ENCODE results near the gene SPATA7.

Gene SPATA7

DNA sequence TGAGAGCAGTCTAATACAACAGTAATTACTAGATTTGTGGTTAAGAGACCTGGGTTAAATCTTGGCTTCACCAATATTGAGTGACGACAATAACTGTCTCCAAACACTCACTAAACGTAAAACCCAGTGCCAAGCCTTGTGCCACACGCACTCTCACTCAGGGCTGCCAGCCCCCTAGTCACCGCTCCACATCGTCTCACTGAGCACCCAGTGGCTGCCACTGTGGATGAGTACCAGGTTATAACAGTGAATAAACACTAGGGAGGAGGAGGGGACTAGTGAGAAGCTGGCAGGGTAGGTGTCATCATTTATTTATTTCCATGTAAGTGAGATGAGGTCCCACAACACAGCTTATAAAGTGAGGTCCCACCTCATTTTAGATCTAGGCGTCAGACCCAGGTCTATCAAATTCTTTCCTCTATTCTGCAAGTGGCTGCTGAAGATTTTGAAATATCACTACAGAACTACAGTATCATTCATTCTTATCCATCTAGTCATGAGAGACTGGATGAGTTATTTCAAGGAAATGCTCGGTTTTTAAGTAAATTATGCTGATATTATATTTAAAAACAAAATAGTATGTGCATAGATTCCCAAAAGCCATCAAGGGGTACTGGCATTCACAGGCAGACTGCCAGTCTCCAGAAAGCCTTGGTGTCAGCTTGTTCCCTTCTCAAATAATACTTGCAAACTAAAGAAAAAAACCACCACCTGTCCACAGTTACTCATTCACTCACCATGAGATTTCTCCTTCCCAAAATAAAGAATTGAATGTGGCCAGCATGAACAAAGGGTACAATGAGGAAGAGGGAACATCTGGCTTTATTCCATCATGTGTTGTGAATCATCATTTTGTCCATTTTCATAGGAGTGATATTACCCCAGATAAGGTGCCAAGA lies 85.3 kb downstream of the SPATA7 start:
- DNase-seq (ENCODE audit: insufficient read length) (no peak), FAIRE-seq (no peak)
- TF ChIP-seq TAF1 (IDR thresholded peaks at IDR 0.05; ENCODE audit: borderline replicate concordance, low read depth, low read length), result no peak
- TF ChIP-seq POLR2AphosphoS5 (IDR thresholded peaks at IDR 0.05; ENCODE audit: low read depth, low read length), result no peak
- no peak for TF ChIP-seq POLR2A (IDR thresholded peaks at IDR 0.05; ENCODE audit: low read depth, low read length)

DNA sequence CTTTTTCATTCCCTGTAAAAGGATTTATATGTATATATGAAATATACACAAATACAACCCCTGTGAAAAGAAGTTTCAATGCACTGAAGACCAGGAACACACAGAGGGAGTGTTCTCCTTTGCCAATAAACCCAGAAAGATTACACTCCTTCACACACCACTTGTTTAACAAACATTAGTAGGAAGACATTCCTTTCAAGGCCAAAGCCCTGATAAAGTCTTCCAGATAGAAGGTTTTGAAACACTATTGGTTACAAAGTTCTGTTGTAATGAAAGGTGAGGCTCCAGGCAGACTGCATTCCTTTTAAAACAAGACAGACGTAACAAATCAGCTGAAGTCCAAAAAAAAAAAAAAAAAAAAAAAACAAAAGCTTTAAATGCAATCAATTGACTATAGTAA lies 88.3 kb downstream of the SPATA7 start:
- DNase-seq (ENCODE audit: insufficient read length), result no peak
- FAIRE-seq, result no peak
- TF ChIP-seq POLR2AphosphoS5 (IDR thresholded peaks at IDR 0.05; ENCODE audit: low read depth, low read length) (no peak), TAF1 (IDR thresholded peaks at IDR 0.05; ENCODE audit: borderline replicate concordance, low read depth, low read length) (no peak), POLR2A (IDR thresholded peaks at IDR 0.05; ENCODE audit: low read depth, low read length) (no peak)

DNA sequence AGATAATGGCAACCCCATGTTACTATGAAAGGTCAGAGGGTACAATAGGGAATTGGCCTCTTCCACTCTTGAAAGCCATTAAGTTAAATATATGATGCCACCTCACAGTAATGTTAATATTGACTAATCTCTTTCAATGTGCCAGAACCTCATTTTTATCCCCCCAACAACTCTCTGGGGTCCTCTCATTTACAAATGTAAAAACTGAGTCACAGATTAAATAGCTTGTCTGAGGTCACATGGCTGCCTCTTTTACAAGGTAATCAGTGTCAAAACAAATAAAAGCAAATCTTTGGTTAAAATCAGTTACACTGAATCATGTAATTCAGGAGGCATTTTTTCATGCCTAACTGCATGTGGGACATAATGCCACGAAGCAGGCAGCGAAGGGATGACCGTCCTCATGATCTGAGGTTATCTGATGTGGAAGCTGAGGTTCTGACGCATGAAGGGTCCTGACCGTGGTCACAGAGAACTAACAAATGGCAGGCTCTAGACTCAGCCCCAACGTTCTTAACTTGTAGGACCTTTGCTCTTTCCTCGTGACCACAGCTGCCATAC lies 90.8 kb downstream of the SPATA7 start:
- DNase-seq (ENCODE audit: insufficient read length) (no peak), FAIRE-seq (no peak)
- TF ChIP-seq POLR2A (IDR thresholded peaks at IDR 0.05; ENCODE audit: low read depth, low read length) (no peak), POLR2AphosphoS5 (IDR thresholded peaks at IDR 0.05; ENCODE audit: low read depth, low read length) (no peak), TAF1 (IDR thresholded peaks at IDR 0.05; ENCODE audit: borderline replicate concordance, low read depth, low read length) (no peak)

DNA sequence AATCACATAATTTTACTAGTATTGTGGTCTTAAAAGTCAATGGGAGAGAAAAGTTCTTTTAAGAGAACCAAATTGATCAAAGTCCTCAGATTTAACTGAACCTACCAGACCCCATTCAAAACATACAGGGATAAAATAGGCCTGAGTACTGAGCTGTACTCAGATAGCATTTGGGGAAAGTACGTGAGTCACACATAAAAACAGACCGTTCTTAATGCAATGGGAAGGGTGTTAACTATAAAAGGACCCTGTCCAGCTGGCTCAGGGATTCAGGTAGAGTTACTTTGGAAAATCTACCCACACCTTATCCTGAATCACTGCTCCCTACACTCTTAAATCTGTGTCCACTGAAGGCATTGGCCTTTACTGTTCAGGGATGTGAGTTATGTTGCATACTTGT lies 91.4 kb downstream of the SPATA7 start:
- DNase-seq (ENCODE audit: insufficient read length), result no peak
- FAIRE-seq, result no peak
- TF ChIP-seq POLR2A (IDR thresholded peaks at IDR 0.05; ENCODE audit: low read depth, low read length) (no peak), TAF1 (IDR thresholded peaks at IDR 0.05; ENCODE audit: borderline replicate concordance, low read depth, low read length) (no peak), POLR2AphosphoS5 (IDR thresholded peaks at IDR 0.05; ENCODE audit: low read depth, low read length) (no peak)

DNA sequence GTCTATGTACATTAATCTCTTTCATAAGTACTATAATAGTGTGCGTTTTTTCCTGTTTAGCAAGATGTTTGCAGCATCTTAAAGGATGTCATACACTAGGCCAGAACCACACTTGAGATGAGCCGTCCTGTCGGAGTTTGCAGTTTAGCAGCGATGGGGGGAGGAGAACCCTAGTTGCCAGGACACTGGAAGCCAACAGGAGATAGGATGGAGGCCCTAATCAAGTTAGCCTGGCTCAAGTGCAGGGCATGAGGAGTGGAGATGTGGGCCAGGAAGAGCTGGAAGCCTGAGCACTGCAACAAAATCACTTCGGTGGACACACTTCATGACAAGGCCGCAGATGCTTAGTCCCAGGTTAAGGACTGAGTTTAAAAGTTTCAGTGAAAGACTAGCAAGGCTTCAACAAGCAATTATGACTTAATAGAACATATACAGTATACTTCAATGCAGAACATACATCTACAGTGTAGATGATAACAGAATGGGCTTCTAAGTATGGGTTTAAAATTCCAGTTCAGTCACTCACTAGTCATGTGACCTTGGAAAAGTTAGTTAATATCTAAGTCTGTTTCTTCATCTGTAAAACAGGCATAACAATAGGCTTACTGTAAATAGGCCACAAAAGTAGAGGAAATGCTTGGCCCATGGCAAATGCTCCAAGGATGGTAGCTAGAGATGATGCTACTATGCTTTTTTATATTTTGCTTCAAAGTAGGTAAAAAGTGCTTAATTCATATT lies 92.2 kb downstream of the SPATA7 start:
- DNase-seq (ENCODE audit: insufficient read length) (no peak), FAIRE-seq (no peak)
- no peak for TF ChIP-seq POLR2AphosphoS5 (IDR thresholded peaks at IDR 0.05; ENCODE audit: low read depth, low read length)
- no peak for TF ChIP-seq TAF1 (IDR thresholded peaks at IDR 0.05; ENCODE audit: borderline replicate concordance, low read depth, low read length)
- no peak for TF ChIP-seq POLR2A (IDR thresholded peaks at IDR 0.05; ENCODE audit: low read depth, low read length)

DNA sequence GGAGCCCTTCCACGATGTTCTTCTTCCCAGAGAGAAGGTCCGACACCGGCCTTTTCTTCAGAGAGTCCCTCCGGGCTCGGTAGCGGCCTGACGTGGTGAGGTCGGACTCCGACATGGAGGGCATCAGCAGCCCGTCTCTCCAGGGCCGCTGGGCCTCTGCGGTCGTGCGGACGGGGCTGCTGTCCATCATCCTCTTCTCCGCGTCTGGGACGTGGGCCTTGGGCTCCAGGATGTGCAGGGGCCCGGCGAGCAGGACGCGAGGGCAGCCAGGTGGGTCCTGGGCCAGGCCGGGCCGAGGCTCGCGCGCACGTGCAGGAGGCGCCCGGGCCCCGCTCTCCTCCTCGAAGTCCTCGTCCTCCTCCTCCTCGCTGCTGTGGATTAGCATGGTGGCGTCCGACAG lies 93.5 kb downstream of the SPATA7 start:
- no peak for DNase-seq (ENCODE audit: insufficient read length)
- no peak for FAIRE-seq
- no peak for TF ChIP-seq POLR2AphosphoS5 (IDR thresholded peaks at IDR 0.05; ENCODE audit: low read depth, low read length)
- TF ChIP-seq POLR2A (IDR thresholded peaks at IDR 0.05; ENCODE audit: low read depth, low read length), result no peak
- no peak for TF ChIP-seq TAF1 (IDR thresholded peaks at IDR 0.05; ENCODE audit: borderline replicate concordance, low read depth, low read length)

DNA sequence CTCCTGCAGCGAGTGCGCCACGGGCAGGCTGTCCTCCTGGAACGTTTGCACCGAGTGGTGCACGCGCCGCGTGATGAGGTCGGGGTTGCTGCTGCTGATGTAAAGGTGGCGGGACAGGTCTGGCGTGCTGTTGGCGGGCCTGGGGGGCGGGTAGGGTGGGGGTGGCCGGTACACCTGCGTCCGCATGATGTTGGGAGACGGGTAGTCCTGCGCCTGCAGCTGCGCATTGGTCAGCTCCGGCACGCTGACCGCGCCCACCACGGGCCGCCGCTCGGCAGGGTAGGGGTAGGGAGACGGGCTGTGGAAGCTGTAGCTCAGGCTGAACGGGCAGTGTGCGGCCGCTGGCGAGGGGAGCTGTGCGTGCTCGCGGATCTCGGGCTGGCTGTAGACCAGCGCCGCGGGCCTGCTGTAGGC lies 94.1 kb downstream of the SPATA7 start:
- no peak for TF ChIP-seq POLR2AphosphoS5 (IDR thresholded peaks at IDR 0.05; ENCODE audit: low read depth, low read length)
- no peak for TF ChIP-seq POLR2A (IDR thresholded peaks at IDR 0.05; ENCODE audit: low read depth, low read length)
- TF ChIP-seq TAF1 (IDR thresholded peaks at IDR 0.05; ENCODE audit: borderline replicate concordance, low read depth, low read length), result no peak
- DNase-seq (ENCODE audit: insufficient read length), result no peak
- FAIRE-seq, result no peak

DNA sequence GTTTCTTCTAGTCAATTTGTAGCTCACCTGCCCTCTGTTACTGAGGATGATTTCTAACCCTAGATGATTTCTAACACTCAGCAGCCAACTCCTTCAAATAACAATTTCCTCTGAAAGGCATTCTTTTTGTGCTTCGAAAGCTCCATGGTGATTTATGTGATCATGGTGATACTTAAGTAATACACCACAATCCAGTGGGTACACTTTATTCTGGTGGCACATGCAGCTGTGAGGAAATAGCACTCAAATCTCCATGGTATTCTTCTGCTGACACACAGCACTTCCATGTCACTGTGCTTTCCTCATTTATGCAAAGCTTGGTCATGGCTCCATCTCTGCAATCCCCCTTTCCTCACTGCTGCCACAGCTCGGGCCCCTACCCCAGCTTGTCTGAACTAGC lies 95.6 kb downstream of the SPATA7 start:
- DNase-seq (ENCODE audit: insufficient read length), result no peak
- FAIRE-seq, result no peak
- TF ChIP-seq POLR2AphosphoS5 (IDR thresholded peaks at IDR 0.05; ENCODE audit: low read depth, low read length) (no peak), POLR2A (IDR thresholded peaks at IDR 0.05; ENCODE audit: low read depth, low read length) (no peak), TAF1 (IDR thresholded peaks at IDR 0.05; ENCODE audit: borderline replicate concordance, low read depth, low read length) (no peak)

DNA sequence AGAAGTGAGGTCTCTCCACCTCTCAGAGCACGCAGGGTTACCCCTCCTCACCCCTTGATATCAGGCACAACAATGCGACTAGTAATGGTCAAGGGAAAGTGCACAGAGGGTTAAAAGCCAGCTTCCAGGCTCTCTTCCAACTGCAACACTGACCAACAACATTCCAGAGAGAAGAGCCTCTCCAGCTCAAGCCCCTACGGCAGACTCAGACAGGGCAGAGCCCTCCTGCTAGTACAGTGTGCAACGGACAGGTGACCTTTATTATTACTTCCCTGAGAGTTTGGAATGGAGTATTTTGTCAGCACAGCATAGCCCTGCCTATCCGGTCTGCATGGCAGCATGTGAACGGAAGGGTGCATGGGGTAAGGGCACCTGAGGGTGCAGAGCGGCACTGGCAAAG lies 96.3 kb downstream of the SPATA7 start:
- no peak for FAIRE-seq
- DNase-seq (ENCODE audit: insufficient read length), result no peak
- TF ChIP-seq TAF1 (IDR thresholded peaks at IDR 0.05; ENCODE audit: borderline replicate concordance, low read depth, low read length) (no peak), POLR2AphosphoS5 (IDR thresholded peaks at IDR 0.05; ENCODE audit: low read depth, low read length) (no peak), POLR2A (IDR thresholded peaks at IDR 0.05; ENCODE audit: low read depth, low read length) (no peak)

DNA sequence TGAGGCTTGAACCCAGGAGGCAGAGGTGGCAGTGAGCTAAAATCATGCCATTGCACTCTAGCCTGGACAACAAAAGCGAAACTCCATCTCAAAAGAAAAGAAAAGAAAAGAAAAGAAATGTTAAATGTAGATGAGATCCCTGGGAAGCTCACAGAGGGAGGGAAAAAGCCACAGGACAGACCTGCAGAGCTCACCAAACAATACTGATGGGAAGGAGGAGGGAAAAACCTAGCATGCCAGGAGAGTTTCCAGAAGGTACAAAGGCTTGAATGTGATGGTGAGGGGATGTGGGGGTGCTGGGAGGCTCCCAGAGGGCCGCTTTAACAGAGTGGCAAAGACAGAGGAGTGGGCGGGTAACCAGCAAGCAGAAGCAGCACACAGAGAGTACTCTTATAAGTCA lies 97.1 kb downstream of the SPATA7 start:
- no peak for FAIRE-seq
- no peak for DNase-seq (ENCODE audit: insufficient read length)

More for the DNA sequence above, 97.1 kb downstream of the SPATA7 start:
- TF ChIP-seq POLR2AphosphoS5 (IDR thresholded peaks at IDR 0.05; ENCODE audit: low read depth, low read length) (no peak), POLR2A (IDR thresholded peaks at IDR 0.05; ENCODE audit: low read depth, low read length) (no peak)

Measured in GM12892 (cell line).